ENCODE results near the gene AKT1. TPM values are rescaled to one million over a fixed set of nuclear protein-coding genes. Genes with fewer than 3 reads are reported as not detected.

The AKT1 gene
- polyA plus RNA-seq, 1 experiment, result 226 TPM

GRCh38 chr14:104745431-104745830 is 50.1 kb downstream of the AKT1 start:
- no peak for DNase-seq (ENCODE audit: low read depth)
- no peak for TF ChIP-seq CTCF (IDR thresholded peaks at IDR 0.05; ENCODE audit: insufficient read depth, low read depth, low read length)
- CTCF ChIA-PET, result interaction anchor here (0.5 to 7.5 kb wide), 6 partner anchors 8 to 81 kb away, joined by 3 to 49 read pairs (median 3); partner anchors contain the start of gene ADSS1
- POLR2A ChIA-PET, result no interaction called here
- H3K36me3 ChIP-seq (ENCODE audit: control insufficient read depth, insufficient read depth, low read length), result no peaks in the 10 kb centered on the region; the same call in 1 of the 2 replicates
- no peaks in the 10 kb centered on the region for H3K27me3 ChIP-seq (ENCODE audit: control insufficient read depth, insufficient read depth, low read length)
- no peak overlapping the region for H3K4me3 ChIP-seq (ENCODE audit: low read depth, low read length)

- TF ChIP-seq CTCF (IDR thresholded peaks at IDR 0.05; ENCODE audit: insufficient read depth, low read depth, low read length), result no peak
- no peaks in the 10 kb centered on the region for H3K27me3 ChIP-seq (ENCODE audit: control insufficient read depth, insufficient read depth, low read length)
- H3K36me3 ChIP-seq (ENCODE audit: control insufficient read depth, insufficient read depth, low read length), result no peaks in the 10 kb centered on the region; the same call in 1 of the 2 replicates
- ChIA-PET CTCF (interaction anchor here (1.1 to 7.5 kb wide), 2 partner anchors 19 to 82 kb away, joined by 3 to 49 read pairs; partner anchors contain the start of gene ADSS1), POLR2A (no interaction called here)
- no peak overlapping the region for H3K4me3 ChIP-seq (ENCODE audit: low read depth, low read length)
- no peak for DNase-seq (ENCODE audit: low read depth)
These were observed 51.1 kb downstream of the AKT1 start for GRCh38 chr14:104744484-104744883.

- DNase-seq (ENCODE audit: low read depth), result no peak
- POLR2A ChIA-PET, result no interaction called here
- no peaks in the 10 kb centered on the region; the same call in 1 of the 2 replicates for H3K36me3 ChIP-seq (ENCODE audit: control insufficient read depth, insufficient read depth, low read length)
- no peak for TF ChIP-seq CTCF (IDR thresholded peaks at IDR 0.05; ENCODE audit: insufficient read depth, low read depth, low read length)
- CTCF ChIA-PET, result interaction anchor here (1.3 kb wide), 1 partner anchor 18 kb away, joined by 3 read pairs; no protein-coding TSS in a partner anchor
- H3K4me3 ChIP-seq (ENCODE audit: low read depth, low read length), result no peak overlapping the region
- H3K27me3 ChIP-seq (ENCODE audit: control insufficient read depth, insufficient read depth, low read length), result no peaks in the 10 kb centered on the region
These were observed 51.8 kb downstream of the AKT1 start for GRCh38 chr14:104743461-104744380.

DNA sequence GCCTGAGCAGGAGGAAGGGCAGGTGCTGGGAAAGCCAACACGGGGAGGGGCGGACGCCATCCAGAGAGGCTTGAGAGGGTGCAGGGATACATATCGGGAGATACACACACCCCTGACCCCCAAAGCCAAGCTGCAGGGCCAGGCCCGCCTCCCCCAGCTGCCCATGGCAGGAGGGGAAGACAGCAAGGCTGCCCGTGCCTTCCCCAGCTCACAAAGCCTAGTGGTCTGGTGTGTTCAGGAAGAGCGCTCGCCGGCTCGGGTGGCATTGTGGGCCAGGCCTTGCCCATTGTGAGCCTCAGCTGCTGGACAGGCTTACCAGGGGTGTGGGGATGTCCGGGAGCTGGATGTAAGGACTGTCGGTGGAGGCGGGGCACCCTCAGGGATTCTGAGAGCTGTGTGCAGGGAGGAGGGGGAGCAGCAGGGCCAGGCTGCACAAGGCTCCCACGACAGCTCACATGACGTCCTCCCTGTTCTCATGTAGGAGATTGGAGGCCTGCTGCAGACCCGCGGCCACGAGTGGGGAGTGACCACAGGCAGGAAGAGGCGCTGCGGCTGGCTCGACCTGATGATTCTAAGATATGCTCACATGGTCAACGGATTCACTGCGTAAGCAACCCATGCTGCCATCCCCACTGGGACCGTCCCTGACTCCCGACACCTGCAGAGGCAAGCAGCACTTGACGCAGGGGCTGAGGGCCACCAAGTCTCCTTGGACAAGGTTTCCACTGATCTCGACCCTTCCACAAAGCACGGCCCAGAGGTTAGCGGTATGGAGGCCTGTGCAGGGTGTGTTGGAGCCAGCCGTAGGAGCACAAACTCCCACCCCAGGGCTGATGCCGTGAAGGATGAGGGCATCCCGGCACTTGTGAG is 52.7 kb downstream of the AKT1 start:
- no peak for DNase-seq (ENCODE audit: low read depth)
- ChIA-PET POLR2A (no interaction called here), CTCF (interaction anchor here (0.6 to 1.3 kb wide), 2 partner anchors 17 to 27 kb away, joined by 3 read pairs; no protein-coding TSS in a partner anchor)
- no peaks in the 10 kb centered on the region; the same call in 1 of the 2 replicates for H3K36me3 ChIP-seq (ENCODE audit: control insufficient read depth, insufficient read depth, low read length)
- no peak for TF ChIP-seq CTCF (IDR thresholded peaks at IDR 0.05; ENCODE audit: insufficient read depth, low read depth, low read length)
- no peak overlapping the region for H3K4me3 ChIP-seq (ENCODE audit: low read depth, low read length)
- no peaks in the 10 kb centered on the region for H3K27me3 ChIP-seq (ENCODE audit: control insufficient read depth, insufficient read depth, low read length)
